Measurements from ENCODE around the gene CTPS1.

DNA sequence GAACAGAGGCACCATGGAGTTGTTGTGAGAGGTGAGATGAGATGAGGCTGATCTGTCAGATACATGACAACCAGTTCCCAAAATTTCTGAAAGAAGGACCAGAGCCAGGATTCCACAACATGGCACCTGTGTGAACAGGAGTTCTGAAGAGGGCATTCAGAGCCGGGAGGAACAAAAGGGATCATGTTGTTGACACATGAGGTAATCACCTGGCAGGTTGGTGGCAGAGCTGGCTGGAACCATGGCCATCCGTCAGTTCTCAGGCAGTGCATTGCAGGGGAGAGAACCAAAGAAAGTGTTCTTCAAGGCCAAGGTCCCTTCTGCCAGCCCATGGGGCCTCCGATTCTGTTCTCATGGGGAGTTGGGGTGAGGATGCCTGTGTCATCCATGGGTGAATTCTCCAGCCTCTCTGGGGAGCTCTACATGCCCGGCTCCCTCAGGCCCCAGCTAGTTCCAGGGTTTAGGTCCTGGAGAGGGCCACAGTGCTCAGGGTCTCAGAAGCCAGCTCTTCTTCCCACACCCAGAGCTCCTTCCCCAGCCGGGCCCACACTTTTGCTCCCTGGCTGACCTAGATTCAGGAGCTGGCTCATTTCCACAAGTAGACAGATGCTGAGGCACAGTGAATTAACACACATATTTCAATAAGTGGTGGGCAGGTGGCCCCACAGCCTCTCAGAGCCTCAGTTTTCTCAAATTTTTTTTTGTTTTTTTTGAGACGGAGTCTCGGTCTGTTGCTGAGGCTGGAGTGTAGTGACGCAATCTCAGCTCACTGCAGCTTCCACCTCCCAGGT lies 49.1 kb upstream of the CTPS1 start:
- TF ChIP-seq, protein P1, sequence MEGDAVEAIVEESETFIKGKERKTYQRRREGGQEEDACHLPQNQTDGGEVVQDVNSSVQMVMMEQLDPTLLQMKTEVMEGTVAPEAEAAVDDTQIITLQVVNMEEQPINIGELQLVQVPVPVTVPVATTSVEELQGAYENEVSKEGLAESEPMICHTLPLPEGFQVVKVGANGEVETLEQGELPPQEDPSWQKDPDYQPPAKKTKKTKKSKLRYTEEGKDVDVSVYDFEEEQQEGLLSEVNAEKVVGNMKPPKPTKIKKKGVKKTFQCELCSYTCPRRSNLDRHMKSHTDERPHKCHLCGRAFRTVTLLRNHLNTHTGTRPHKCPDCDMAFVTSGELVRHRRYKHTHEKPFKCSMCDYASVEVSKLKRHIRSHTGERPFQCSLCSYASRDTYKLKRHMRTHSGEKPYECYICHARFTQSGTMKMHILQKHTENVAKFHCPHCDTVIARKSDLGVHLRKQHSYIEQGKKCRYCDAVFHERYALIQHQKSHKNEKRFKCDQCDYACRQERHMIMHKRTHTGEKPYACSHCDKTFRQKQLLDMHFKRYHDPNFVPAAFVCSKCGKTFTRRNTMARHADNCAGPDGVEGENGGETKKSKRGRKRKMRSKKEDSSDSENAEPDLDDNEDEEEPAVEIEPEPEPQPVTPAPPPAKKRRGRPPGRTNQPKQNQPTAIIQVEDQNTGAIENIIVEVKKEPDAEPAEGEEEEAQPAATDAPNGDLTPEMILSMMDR (conservative IDR thresholded peaks at IDR 0.05 in 1 of 2, IDR thresholded peaks at IDR 0.05 in 1 of 2; ENCODE audit: extremely low read depth in 1 of 2, insufficient read depth in 1 of 2, low read depth in 1 of 2, low read length in 2 of 2): no peak
- TF ChIP-seq EZH2 (IDR thresholded peaks at IDR 0.05; ENCODE audit: borderline replicate concordance, low read length): no peak
